Neural progenitor cell (in vitro differentiated cells): ENCODE results near the gene OCA2. TPM values are rescaled to one million over a fixed set of nuclear protein-coding genes. Genes with fewer than 3 reads are reported as not detected.

ENCODE experiments used
- DNase-seq: peaks from one replicate; pipeline ENCODE4 v3.0.0-alpha.2; 2016; ENCODE audit warnings: low spot score
- H2AFZ ChIP-seq: fragments of 200-600 bp; sonication (generic); replicated peaks from 2 replicates; pipeline ENCODE4 v1.6.1; 2016; ENCODE audit warnings: antibody characterized with exemption
- H3F3A ChIP-seq: fragments of 200-600 bp; sonication (generic); 2 replicates; pipeline ENCODE4 v1.6.1; 2016; ENCODE audit warnings: antibody characterized with exemption, low read depth
- H3K27ac ChIP-seq: fragments of 200-600 bp; sonication (generic); 2 replicates; pipeline ENCODE4 v1.5.1; 2016; ENCODE audit warnings: mild to moderate bottlenecking
- H3K27me3 ChIP-seq: fragments of 200-600 bp; sonication (generic); 2 replicates; pipeline ENCODE4 v1.6.1; 2016; ENCODE audit warnings: mild to moderate bottlenecking, moderate library complexity
- H3K36me3 ChIP-seq: fragments of 200-600 bp; sonication (generic); 2 replicates; pipeline ENCODE4 v1.5.1; 2016
- H3K4me1 ChIP-seq: fragments of 200-600 bp; sonication (generic); 2 replicates; pipeline ENCODE4 v1.6.1; 2016; ENCODE audit warnings: mixed run types
- H3K4me2 ChIP-seq: fragments of 200-600 bp; sonication (generic); 2 replicates; pipeline ENCODE4 v1.6.1; 2016
- H3K4me3 ChIP-seq: fragments of 200-600 bp; sonication (generic); 2 replicates; pipeline ENCODE4 v1.5.1; 2016
- H3K79me2 ChIP-seq: fragments of 200-600 bp; sonication (generic); 2 replicates; pipeline ENCODE4 v1.6.1; 2016; ENCODE audit warnings: low read depth
- H3K9ac ChIP-seq: fragments of 200-600 bp; sonication (generic); 2 replicates; pipeline ENCODE4 v1.6.1; 2016
- H3K9me3 ChIP-seq: fragments of 200-600 bp; sonication (generic); 2 replicates; pipeline ENCODE4 v1.5.1; 2016; ENCODE audit warnings: low read depth
- H4K20me1 ChIP-seq: fragments of 200-600 bp; sonication (generic); 2 replicates; pipeline ENCODE4 v1.6.1; 2016; ENCODE audit warnings: low read depth
- H3K27ac Mint-ChIP-seq: 3 replicates; pipeline ENCODE4 v1.8.0; 2021; ENCODE audit warnings: mixed read lengths
- H3K27me3 Mint-ChIP-seq: 2 replicates; pipeline ENCODE4 v1.8.0; 2022; ENCODE audit warnings: low read depth, mild to moderate bottlenecking, inconsistent platforms, moderate library complexity, mixed read lengths; ENCODE audit not compliant: insufficient read depth
- H3K36me3 Mint-ChIP-seq: 3 replicates; pipeline ENCODE4 v1.8.0; 2021; ENCODE audit warnings: mixed read lengths
- H3K4me1 Mint-ChIP-seq: 3 replicates; pipeline ENCODE4 v1.8.0; 2021; ENCODE audit warnings: mixed read lengths
- H3K4me3 Mint-ChIP-seq: 3 replicates; pipeline ENCODE4 v1.8.0; 2021; ENCODE audit warnings: mild to moderate bottlenecking, moderate library complexity, mixed read lengths
- H3K9me3 Mint-ChIP-seq: 3 replicates; pipeline ENCODE4 v1.8.0; 2020; ENCODE audit warnings: mixed read lengths
- EZH2 ChIP-seq: fragments of 200-600 bp; sonication (generic); IDR thresholded peaks from 2 replicates; pipeline ENCODE4 v1.6.1; 2017; ENCODE audit warnings: antibody characterized with exemption, mild to moderate bottlenecking, moderate library complexity
- EZH2phosphoT487 ChIP-seq: fragments of 200-600 bp; sonication (generic); IDR thresholded peaks from 2 replicates; pipeline ENCODE4 v1.6.1; 2017; ENCODE audit warnings: antibody characterized with exemption
- total RNA-seq: library from RNA; depleted of rRNA; stranded (reverse); fragments of >200 nt; gene quantifications from 2 replicates; pipeline ENCODE4 v1.2.3, GENCODE V29; 2015; ENCODE audit warnings: low replicate concordance
- TF ChIP-seq, protein P1 (sequence below): fragments of 200-600 bp; sonication (generic); IDR thresholded peaks from 2 replicates; pipeline ENCODE4 v1.5.1; 2017; ENCODE audit warnings: antibody characterized with exemption, mild to moderate bottlenecking

Gene OCA2
- total RNA-seq, 1 donor from 2014 or later, result 1.0 TPM

DNA sequence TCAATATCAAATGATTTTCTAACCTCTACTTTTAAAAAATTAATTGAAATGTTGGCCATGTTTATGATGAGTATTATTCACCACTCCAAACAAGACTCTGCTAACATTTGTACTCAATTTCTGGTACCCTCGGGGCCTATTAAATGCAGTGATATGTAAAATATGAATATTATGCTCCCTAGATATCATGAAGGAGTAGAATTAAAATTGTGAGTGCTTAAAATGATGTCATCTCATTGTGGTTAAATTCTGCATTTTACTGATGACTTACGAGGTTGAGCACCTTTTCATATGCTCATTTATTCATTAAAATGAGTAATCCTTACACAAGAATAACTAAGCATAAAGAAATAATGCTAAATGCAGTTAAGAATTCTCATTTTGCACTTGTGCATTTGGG is 159.9 kb downstream of the OCA2 start:
- Mint-ChIP-seq H3K36me3 (no peaks in the 10 kb centered on the region), H3K4me3 (no peak overlapping the region), H3K27ac (no peak overlapping the region), H3K4me1 (peaks cover 8% of the 10 kb centered on the region), H3K9me3 (no peaks in the 10 kb centered on the region), H3K27me3 (no peaks in the 10 kb centered on the region)
- no peaks in the 10 kb centered on the region for H3K36me3 ChIP-seq
- no peaks in the 10 kb centered on the region for H4K20me1 ChIP-seq
- H3K4me2 ChIP-seq, result no peak overlapping the region
- H3K27me3 ChIP-seq, result no peaks in the 10 kb centered on the region
- no peaks in the 10 kb centered on the region for H3F3A ChIP-seq
- H3K9me3 ChIP-seq, result no peaks in the 10 kb centered on the region
- no peak overlapping the region for H3K9ac ChIP-seq
- peaks cover 9% of the 10 kb centered on the region for H3K4me1 ChIP-seq
- H3K4me3 ChIP-seq, result no peak overlapping the region
- H3K79me2 ChIP-seq, result no peaks in the 10 kb centered on the region
- H2AFZ ChIP-seq, result no peak overlapping the region
- H3K27ac ChIP-seq, result no peak overlapping the region
- DNase-seq, result no peak
- TF ChIP-seq EZH2, result no peak
- TF ChIP-seq EZH2phosphoT487, result no peak
- TF ChIP-seq, protein P1, sequence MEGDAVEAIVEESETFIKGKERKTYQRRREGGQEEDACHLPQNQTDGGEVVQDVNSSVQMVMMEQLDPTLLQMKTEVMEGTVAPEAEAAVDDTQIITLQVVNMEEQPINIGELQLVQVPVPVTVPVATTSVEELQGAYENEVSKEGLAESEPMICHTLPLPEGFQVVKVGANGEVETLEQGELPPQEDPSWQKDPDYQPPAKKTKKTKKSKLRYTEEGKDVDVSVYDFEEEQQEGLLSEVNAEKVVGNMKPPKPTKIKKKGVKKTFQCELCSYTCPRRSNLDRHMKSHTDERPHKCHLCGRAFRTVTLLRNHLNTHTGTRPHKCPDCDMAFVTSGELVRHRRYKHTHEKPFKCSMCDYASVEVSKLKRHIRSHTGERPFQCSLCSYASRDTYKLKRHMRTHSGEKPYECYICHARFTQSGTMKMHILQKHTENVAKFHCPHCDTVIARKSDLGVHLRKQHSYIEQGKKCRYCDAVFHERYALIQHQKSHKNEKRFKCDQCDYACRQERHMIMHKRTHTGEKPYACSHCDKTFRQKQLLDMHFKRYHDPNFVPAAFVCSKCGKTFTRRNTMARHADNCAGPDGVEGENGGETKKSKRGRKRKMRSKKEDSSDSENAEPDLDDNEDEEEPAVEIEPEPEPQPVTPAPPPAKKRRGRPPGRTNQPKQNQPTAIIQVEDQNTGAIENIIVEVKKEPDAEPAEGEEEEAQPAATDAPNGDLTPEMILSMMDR, result no peak

DNA sequence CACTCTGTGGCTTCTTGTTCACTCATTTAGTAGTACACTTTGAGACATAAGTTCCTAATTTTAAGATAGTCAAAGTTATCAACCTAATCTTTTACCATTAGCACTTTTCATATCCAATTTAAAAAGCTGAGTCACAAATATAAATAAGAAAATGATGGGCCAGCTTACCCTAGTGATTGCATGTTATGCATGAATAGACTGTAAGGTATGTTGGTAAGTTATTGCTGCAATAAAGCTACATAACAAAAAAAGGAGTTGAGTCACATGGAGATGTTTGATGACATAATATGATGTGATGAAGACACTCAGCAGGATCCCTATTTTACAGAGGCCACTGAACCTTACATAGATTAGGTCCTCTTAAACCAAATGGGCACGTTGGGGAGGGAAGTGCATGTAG is 161.3 kb downstream of the OCA2 start:
- peaks cover 9% of the 10 kb centered on the region for H3K4me1 ChIP-seq
- H3K27ac ChIP-seq, result no peak overlapping the region
- Mint-ChIP-seq H3K36me3 (no peaks in the 10 kb centered on the region), H3K27me3 (no peaks in the 10 kb centered on the region), H3K9me3 (peaks cover 2% of the 10 kb centered on the region), H3K27ac (no peak overlapping the region), H3K4me3 (no peak overlapping the region), H3K4me1 (peaks cover 8% of the 10 kb centered on the region)
- no peaks in the 10 kb centered on the region for H4K20me1 ChIP-seq
- no peaks in the 10 kb centered on the region for H3K79me2 ChIP-seq
- no peaks in the 10 kb centered on the region for H3F3A ChIP-seq
- H3K36me3 ChIP-seq, result no peaks in the 10 kb centered on the region
- TF ChIP-seq EZH2, result no peak
- H3K9ac ChIP-seq, result no peak overlapping the region
- no peak overlapping the region for H2AFZ ChIP-seq
- no peaks in the 10 kb centered on the region for H3K9me3 ChIP-seq
- H3K4me3 ChIP-seq, result no peak overlapping the region
- H3K4me2 ChIP-seq, result no peak overlapping the region
- no peaks in the 10 kb centered on the region for H3K27me3 ChIP-seq
- DNase-seq, result no peak

DNA sequence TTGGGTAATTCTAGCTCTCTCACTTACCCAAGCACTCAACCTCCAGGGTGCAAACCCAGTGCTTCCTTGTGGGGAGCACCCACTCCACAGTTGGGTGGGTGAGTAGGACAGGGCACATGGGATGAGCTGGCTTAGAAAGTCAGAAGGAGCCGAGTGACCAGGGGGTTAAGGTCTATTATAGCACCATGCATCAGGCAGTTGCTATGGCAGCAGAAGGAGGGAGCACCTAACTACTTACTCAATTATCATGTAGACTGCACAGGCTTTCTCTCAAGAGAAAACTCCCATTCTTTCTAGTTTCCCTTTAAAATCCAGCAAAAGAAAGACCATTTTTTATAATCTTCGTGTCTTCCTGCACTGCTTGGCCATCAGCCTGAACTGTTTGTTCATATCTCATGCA is 163.0 kb downstream of the OCA2 start:
- Mint-ChIP-seq H3K27ac (no peak overlapping the region), H3K4me1 (peaks cover 8% of the 10 kb centered on the region), H3K27me3 (no peaks in the 10 kb centered on the region), H3K36me3 (no peaks in the 10 kb centered on the region), H3K9me3 (peaks cover 9% of the 10 kb centered on the region), H3K4me3 (no peak overlapping the region)
- Histone ChIP-seq H3K4me3 (no peak overlapping the region), H3K27me3 (no peaks in the 10 kb centered on the region), H4K20me1 (no peaks in the 10 kb centered on the region), H3K27ac (no peak overlapping the region), H3K9ac (no peak overlapping the region), H3K4me1 (peaks cover 9% of the 10 kb centered on the region), H3K79me2 (no peaks in the 10 kb centered on the region), H3K9me3 (no peaks in the 10 kb centered on the region), H3F3A (no peaks in the 10 kb centered on the region), H2AFZ (peak overlapping the region; percentile 10), H3K4me2 (no peak overlapping the region), H3K36me3 (no peaks in the 10 kb centered on the region)
- TF ChIP-seq EZH2 (no peak), EZH2phosphoT487 (no peak)
- TF ChIP-seq, protein P1, result no peak
- DNase-seq, result no peak

DNA sequence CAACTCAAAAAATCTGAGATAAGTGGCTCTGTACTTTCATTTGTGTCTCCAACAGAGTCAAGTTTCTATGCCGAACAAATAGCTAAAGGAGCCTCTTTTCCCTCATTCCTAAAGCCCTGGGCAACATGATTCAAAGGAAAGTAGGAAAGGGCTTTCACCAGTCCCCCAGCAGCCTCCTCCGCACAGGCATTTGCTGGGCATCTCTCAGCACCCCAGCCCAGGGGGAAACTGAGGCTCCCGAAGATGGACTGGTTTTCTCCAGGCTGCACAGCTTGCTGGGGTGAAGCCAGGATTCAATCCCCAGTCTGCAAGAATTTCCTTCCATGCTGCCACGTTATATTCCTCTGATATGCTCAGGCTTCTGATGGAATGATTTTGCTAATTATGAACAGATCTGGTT is 163.8 kb downstream of the OCA2 start:
- Mint-ChIP-seq H3K4me1 (peaks cover 8% of the 10 kb centered on the region), H3K27ac (no peak overlapping the region), H3K36me3 (no peaks in the 10 kb centered on the region), H3K4me3 (no peak overlapping the region), H3K27me3 (no peaks in the 10 kb centered on the region), H3K9me3 (peaks cover 9% of the 10 kb centered on the region)
- Histone ChIP-seq H3F3A (no peaks in the 10 kb centered on the region), H3K27ac (no peak overlapping the region), H4K20me1 (no peaks in the 10 kb centered on the region), H3K79me2 (no peaks in the 10 kb centered on the region), H2AFZ (peak overlapping the region; percentile 63), H3K4me2 (no peak overlapping the region), H3K36me3 (no peaks in the 10 kb centered on the region), H3K4me3 (no peak overlapping the region), H3K9ac (no peak overlapping the region), H3K27me3 (no peaks in the 10 kb centered on the region), H3K4me1 (peaks cover 9% of the 10 kb centered on the region), H3K9me3 (no peaks in the 10 kb centered on the region)
- no peak for DNase-seq
- no peak for TF ChIP-seq EZH2
- TF ChIP-seq, protein P1, result no peak
- no peak for TF ChIP-seq EZH2phosphoT487
